ENCODE results near the gene CDK5.

GRCh38 chr7:151091003-151091402, 33.3 kb upstream of the CDK5 start:
- TF ChIP-seq CTCF (IDR thresholded peaks at IDR 0.05) = no peak
- no peak for TF ChIP-seq EP300 (IDR thresholded peaks at IDR 0.05)
- TF ChIP-seq POLR2A (IDR thresholded peaks at IDR 0.05) = no peak

Data from ovary (tissue), 3 donors.